GM23338 (cell line): Measurements from ENCODE around the gene GRK5. TPM values are rescaled to one million over a fixed set of nuclear protein-coding genes. Genes with fewer than 3 reads are reported as not detected.
"Not testable (repeated sequence)": the region's sequence is repeated elsewhere in the genome, so short reads cannot be mapped to it uniquely, and the experiment has no call there.

ENCODE experiments used
- ATAC-seq: fragments of 200-7000 bp; cut with Tn5 transposase; 3 replicates; pipeline ENCODE4 v1.9.1; 2020
- DNase-seq: peaks from one replicate; pipeline ENCODE4 v3.0.0-alpha.2; 2015; ENCODE audit warnings: low spot score
- H2AFZ ChIP-seq: fragments of 200-600 bp; sonication (generic); 2 replicates; pipeline ENCODE4 v1.8.0; 2016; ENCODE audit warnings: antibody characterized with exemption, mild to moderate bottlenecking, moderate library complexity
- H3F3A ChIP-seq: fragments of 200-600 bp; sonication (generic); replicated peaks from 2 replicates; pipeline ENCODE4 v1.8.0; 2017; ENCODE audit warnings: antibody characterized with exemption, mixed run types, low read depth
- H3K27ac ChIP-seq: fragments of 200-600 bp; sonication (generic); 2 replicates; pipeline ENCODE4 v1.6.1; 2016; ENCODE audit warnings: low read depth
- H3K27me3 ChIP-seq: fragments of 200-600 bp; sonication (generic); 2 replicates; pipeline ENCODE4 v1.8.0; 2016; ENCODE audit warnings: mild to moderate bottlenecking, mixed run types, moderate library complexity; ENCODE audit not compliant: insufficient read depth
- H3K36me3 ChIP-seq: fragments of 200-600 bp; sonication (generic); 2 replicates; pipeline ENCODE4 v1.8.0; 2016; ENCODE audit warnings: mild to moderate bottlenecking; ENCODE audit not compliant: insufficient read depth
- H3K4me1 ChIP-seq: fragments of 200-600 bp; sonication (generic); 2 replicates; pipeline ENCODE4 v1.8.0; 2016; ENCODE audit warnings: mild to moderate bottlenecking, moderate library complexity; ENCODE audit not compliant: insufficient read depth
- H3K4me2 ChIP-seq: fragments of 200-600 bp; sonication (generic); 2 replicates; pipeline ENCODE4 v1.7.1; 2017; ENCODE audit warnings: mixed run types
- H3K4me3 ChIP-seq: fragments of 200-600 bp; sonication (generic); 2 replicates; pipeline ENCODE4 v1.6.1; 2016; ENCODE audit warnings: mixed run types
- H3K79me2 ChIP-seq: fragments of 200-600 bp; sonication (generic); replicated peaks from 2 replicates; pipeline ENCODE4 v1.8.0; 2017; ENCODE audit warnings: mild to moderate bottlenecking; ENCODE audit not compliant: insufficient read depth
- H3K9me2 ChIP-seq: fragments of 200-600 bp; sonication (generic); 2 replicates; pipeline ENCODE4 v1.8.0; 2017; ENCODE audit not compliant: insufficient read depth
- H4K20me1 ChIP-seq: fragments of 200-600 bp; sonication (generic); replicated peaks from 2 replicates; pipeline ENCODE4 v1.8.0; 2017; ENCODE audit warnings: mild to moderate bottlenecking; ENCODE audit not compliant: insufficient read depth
- H3K27ac Mint-ChIP-seq: 2 replicates; pipeline ENCODE4 v1.8.0; 2020; ENCODE audit warnings: inconsistent platforms, mild to moderate bottlenecking, moderate library complexity, mixed read lengths
- H3K27me3 Mint-ChIP-seq: 3 replicates; pipeline ENCODE4 v1.8.0; 2022; ENCODE audit warnings: low read depth, mild to moderate bottlenecking, moderate library complexity, mixed read lengths, inconsistent platforms; ENCODE audit not compliant: insufficient read depth, poor library complexity
- H3K36me3 Mint-ChIP-seq: 3 replicates; pipeline ENCODE4 v1.8.0; 2021; ENCODE audit warnings: low read depth, mild to moderate bottlenecking, inconsistent platforms, moderate library complexity, mixed read lengths
- H3K4me1 Mint-ChIP-seq: 3 replicates; pipeline ENCODE4 v1.8.0; 2020; ENCODE audit warnings: mild to moderate bottlenecking, inconsistent platforms, mixed read lengths
- H3K4me3 Mint-ChIP-seq: 3 replicates; pipeline ENCODE4 v1.8.0; 2021; ENCODE audit warnings: moderate library complexity, mild to moderate bottlenecking, inconsistent platforms, mixed read lengths
- H3K9me3 Mint-ChIP-seq: 3 replicates; pipeline ENCODE4 v1.8.0; 2020; ENCODE audit warnings: moderate library complexity, mild to moderate bottlenecking, inconsistent platforms, mixed read lengths
- CREB1 ChIP-seq: fragments of 250-450 bp; sonication (Bioruptor Pico); IDR thresholded peaks from 2 replicates; pipeline ENCODE4 v1.5.0; 2020; ENCODE audit warnings: low read depth, mild to moderate bottlenecking, moderate library complexity
- EZH2 ChIP-seq: fragments of 200-600 bp; sonication (generic); IDR thresholded peaks from one replicate; pipeline ENCODE4 v1.8.0; 2017; ENCODE audit warnings: antibody characterized with exemption, mild to moderate bottlenecking, low read depth; ENCODE audit not compliant: unreplicated experiment
- EZH2phosphoT487 ChIP-seq: fragments of 200-600 bp; sonication (generic); IDR thresholded peaks from one replicate; pipeline ENCODE4 v1.8.1; 2018; ENCODE audit warnings: antibody characterized with exemption; ENCODE audit not compliant: unreplicated experiment
- JUNB ChIP-seq: IDR thresholded peaks from one replicate; pipeline ENCODE4 v1.6.1; 2016; ENCODE audit warnings: antibody characterized with exemption; ENCODE audit not compliant: unreplicated experiment
- NANOG ChIP-seq: IDR thresholded peaks from 2 replicates; pipeline ENCODE4 v1.6.1; 2016; ENCODE audit warnings: antibody characterized with exemption, borderline replicate concordance
- POLR2AphosphoS5 ChIP-seq: IDR thresholded peaks from 2 replicates; pipeline ENCODE4 v1.6.1; 2016; ENCODE audit warnings: antibody characterized with exemption, low read depth
- REST ChIP-seq: IDR thresholded peaks from one replicate; pipeline ENCODE4 v1.6.1; 2018; ENCODE audit warnings: antibody characterized with exemption; ENCODE audit not compliant: unreplicated experiment
- STAT1 ChIP-seq: IDR thresholded peaks from one replicate; pipeline ENCODE4 v1.6.1; 2016; ENCODE audit warnings: antibody characterized with exemption; ENCODE audit not compliant: unreplicated experiment
- ZNF331 ChIP-seq: fragments of 250-450 bp; sonication (Bioruptor Pico); IDR thresholded peaks from 2 replicates; pipeline ENCODE4 v1.5.0; 2020; ENCODE audit warnings: low read depth, mild to moderate bottlenecking, moderate library complexity
- polyA plus RNA-seq: library from polyadenylated mRNA; unstranded; fragments of >200 nt; fragmentation: Nextera tagmentation; extraction: Ambion mirVana; gene quantifications from 2 replicates; pipeline ENCODE4 v1.2.1, GENCODE V29; 2016
- total RNA-seq: library from RNA; depleted of rRNA; stranded (reverse); fragments of >200 nt; shearing (Covaris generic); gene quantifications from 2 replicates; pipeline ENCODE4 v1.2.3, GENCODE V29; 2014
- TF ChIP-seq, protein P1 (sequence below), 2 experiments: fragments of 200-600 bp in 1 of 2; sonication (generic) in 1 of 2; conservative IDR thresholded peaks; 2 replicates each; pipeline versions ENCODE4 v1.5.1 to v1.6.1; 2016 to 2017; ENCODE audit warnings: antibody characterized with exemption in 2 of 2, low read depth in 2 of 2, mild to moderate bottlenecking in 2 of 2, moderate library complexity in 1 of 2
- TF ChIP-seq, protein P2 (sequence below): IDR thresholded peaks from 2 replicates; pipeline ENCODE4 v1.6.1; 2016; ENCODE audit warnings: antibody characterized with exemption

Gene GRK5
- total and polyA plus RNA-seq, 2 experiments from 2014 or later = 0.53 to 2.0 TPM

DNA sequence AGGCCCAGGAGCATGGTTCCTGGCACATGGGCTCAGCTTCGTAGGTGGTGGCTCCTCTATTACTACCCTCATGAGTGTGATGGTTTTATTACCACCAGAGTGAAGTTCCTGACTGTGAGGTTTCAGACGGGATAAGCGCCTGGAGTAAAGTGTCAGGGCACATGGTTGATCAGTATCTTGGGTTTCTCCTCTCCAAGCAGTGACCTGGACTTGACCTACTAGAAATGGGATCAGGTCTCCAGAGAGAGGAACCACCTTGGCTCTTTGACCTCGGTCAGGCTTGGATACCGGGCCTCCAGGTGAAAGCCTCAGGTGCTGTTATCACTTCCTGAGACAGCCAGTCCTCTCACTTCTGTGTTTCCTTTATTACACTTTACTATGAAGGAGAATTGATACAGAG lies 67.7 kb downstream of the GRK5 start:
- Histone ChIP-seq H3K4me2 (0 out of 2 replicates have a peak overlapping the region, but pooled peaks have one; percentile 43), H3F3A (no peaks in the 10 kb centered on the region), H3K27ac (no peak overlapping the region), H3K9me2 (no peaks in the 10 kb centered on the region), H4K20me1 (no peaks in the 10 kb centered on the region), H3K27me3 (no peaks in the 10 kb centered on the region), H2AFZ (no peak overlapping the region), H3K79me2 (no peaks in the 10 kb centered on the region), H3K36me3 (no peaks in the 10 kb centered on the region), H3K4me1 (peaks cover 4% of the 10 kb centered on the region; the same call in 1 of the 2 replicates), H3K4me3 (no peak overlapping the region)
- DNase-seq (no peak), ATAC-seq (no peak)
- H3K4me1 Mint-ChIP-seq = peaks cover 9% of the 10 kb centered on the region
- no peak overlapping the region for H3K27ac Mint-ChIP-seq
- H3K4me3 Mint-ChIP-seq = no peak overlapping the region
- no peaks in the 10 kb centered on the region for H3K9me3 Mint-ChIP-seq
- TF ChIP-seq ZNF331 (CRISPR knock-in tag) = no peak
- TF ChIP-seq JUNB = no peak
- TF ChIP-seq, protein P1, sequence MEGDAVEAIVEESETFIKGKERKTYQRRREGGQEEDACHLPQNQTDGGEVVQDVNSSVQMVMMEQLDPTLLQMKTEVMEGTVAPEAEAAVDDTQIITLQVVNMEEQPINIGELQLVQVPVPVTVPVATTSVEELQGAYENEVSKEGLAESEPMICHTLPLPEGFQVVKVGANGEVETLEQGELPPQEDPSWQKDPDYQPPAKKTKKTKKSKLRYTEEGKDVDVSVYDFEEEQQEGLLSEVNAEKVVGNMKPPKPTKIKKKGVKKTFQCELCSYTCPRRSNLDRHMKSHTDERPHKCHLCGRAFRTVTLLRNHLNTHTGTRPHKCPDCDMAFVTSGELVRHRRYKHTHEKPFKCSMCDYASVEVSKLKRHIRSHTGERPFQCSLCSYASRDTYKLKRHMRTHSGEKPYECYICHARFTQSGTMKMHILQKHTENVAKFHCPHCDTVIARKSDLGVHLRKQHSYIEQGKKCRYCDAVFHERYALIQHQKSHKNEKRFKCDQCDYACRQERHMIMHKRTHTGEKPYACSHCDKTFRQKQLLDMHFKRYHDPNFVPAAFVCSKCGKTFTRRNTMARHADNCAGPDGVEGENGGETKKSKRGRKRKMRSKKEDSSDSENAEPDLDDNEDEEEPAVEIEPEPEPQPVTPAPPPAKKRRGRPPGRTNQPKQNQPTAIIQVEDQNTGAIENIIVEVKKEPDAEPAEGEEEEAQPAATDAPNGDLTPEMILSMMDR (conservative IDR thresholded peaks at IDR 0.05; ENCODE audit: low read depth in 2 of 2) = no peak
- TF ChIP-seq, protein P2, sequence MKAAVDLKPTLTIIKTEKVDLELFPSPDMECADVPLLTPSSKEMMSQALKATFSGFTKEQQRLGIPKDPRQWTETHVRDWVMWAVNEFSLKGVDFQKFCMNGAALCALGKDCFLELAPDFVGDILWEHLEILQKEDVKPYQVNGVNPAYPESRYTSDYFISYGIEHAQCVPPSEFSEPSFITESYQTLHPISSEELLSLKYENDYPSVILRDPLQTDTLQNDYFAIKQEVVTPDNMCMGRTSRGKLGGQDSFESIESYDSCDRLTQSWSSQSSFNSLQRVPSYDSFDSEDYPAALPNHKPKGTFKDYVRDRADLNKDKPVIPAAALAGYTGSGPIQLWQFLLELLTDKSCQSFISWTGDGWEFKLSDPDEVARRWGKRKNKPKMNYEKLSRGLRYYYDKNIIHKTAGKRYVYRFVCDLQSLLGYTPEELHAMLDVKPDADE = no peak
- TF ChIP-seq NANOG = no peak
- no peak for TF ChIP-seq EZH2
- no peak for TF ChIP-seq EZH2phosphoT487
- no peaks in the 10 kb centered on the region for H3K36me3 Mint-ChIP-seq
- H3K27me3 Mint-ChIP-seq = peaks cover 8% of the 10 kb centered on the region

- H3K27me3 ChIP-seq, H2AFZ ChIP-seq, H4K20me1 ChIP-seq, H3K9me3 Mint-ChIP-seq, H3K9me2 ChIP-seq, H3K27ac Mint-ChIP-seq, DNase-seq, ATAC-seq, H3K27me3 Mint-ChIP-seq, H3K4me2 ChIP-seq, H3K4me3 Mint-ChIP-seq, H3F3A ChIP-seq, H3K79me2 ChIP-seq, H3K27ac ChIP-seq, H3K4me3 ChIP-seq, H3K4me1 ChIP-seq, H3K36me3 ChIP-seq, H3K36me3 Mint-ChIP-seq, H3K4me1 Mint-ChIP-seq: not testable (repeated sequence)
Observed at GRCh38 chr10:119276194-119276593, 68.8 kb downstream of the GRK5 start.

DNA sequence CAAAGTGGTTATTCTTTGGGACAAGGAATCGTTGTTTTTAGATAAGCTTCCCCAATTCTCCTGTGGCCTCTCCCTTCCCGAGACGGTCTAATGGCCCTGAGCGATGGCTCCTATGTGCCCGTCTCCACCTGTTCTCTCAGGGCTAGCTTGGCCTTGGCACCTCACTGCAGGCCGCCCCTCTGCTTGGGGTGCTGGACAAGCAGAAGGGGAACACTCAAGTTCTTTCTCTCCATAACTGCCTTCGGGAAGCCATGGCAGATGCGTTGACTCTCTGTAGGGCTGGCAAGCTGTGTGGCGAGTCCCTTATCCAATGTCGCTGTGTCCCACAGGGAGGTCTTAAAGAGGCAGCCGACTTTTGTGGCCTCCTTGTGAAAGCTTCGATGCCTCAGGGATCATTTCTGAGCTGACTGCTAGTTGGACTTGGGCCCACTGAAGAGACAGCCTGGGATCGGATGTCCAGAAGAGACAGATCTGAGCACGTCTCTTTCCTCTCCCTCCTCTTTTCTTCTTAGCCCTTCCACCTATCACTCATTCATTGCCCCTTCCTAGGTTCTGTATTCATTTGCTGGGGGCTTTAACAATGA lies 70.8 kb downstream of the GRK5 start:
- Histone ChIP-seq H3K4me1 (peaks cover 4% of the 10 kb centered on the region; the same call in 1 of the 2 replicates), H3K27ac (no peak overlapping the region), H2AFZ (no peak overlapping the region), H3K27me3 (no peaks in the 10 kb centered on the region), H3K4me2 (no peak overlapping the region), H3K9me2 (no peaks in the 10 kb centered on the region), H3K79me2 (no peaks in the 10 kb centered on the region), H3F3A (no peaks in the 10 kb centered on the region), H3K36me3 (no peaks in the 10 kb centered on the region), H4K20me1 (no peaks in the 10 kb centered on the region), H3K4me3 (no peak overlapping the region)
- DNase-seq (no peak), ATAC-seq (no peak)
- Mint-ChIP-seq H3K4me1 (peaks cover 4% of the 10 kb centered on the region), H3K27ac (no peak overlapping the region), H3K36me3 (no peaks in the 10 kb centered on the region), H3K4me3 (no peak overlapping the region), H3K27me3 (peaks cover 3% of the 10 kb centered on the region), H3K9me3 (no peaks in the 10 kb centered on the region)
- TF ChIP-seq REST = no peak
- TF ChIP-seq ZNF331 (CRISPR knock-in tag) = no peak
- no peak for TF ChIP-seq POLR2AphosphoS5
- TF ChIP-seq STAT1 = no peak
- no peak for TF ChIP-seq CREB1 (CRISPR knock-in tag)
